Measurements from ENCODE around the gene DLX2. TPM values are rescaled to one million over a fixed set of nuclear protein-coding genes. Genes with fewer than 3 reads are reported as not detected.

Gene DLX2
- total RNA-seq, 2 donors from 2014 or later = 0.23 to 0.24 TPM

- H3K27ac Mint-ChIP-seq = peak overlapping the region; percentile 75
- peaks cover 68% of the 10 kb centered on the region for H3K4me1 Mint-ChIP-seq (ENCODE audit: low read depth)
- peak overlapping the region; percentile 85 to 90 for H3K4me3 Mint-ChIP-seq
- ATAC-seq (replicated peaks in 1 of 2) = peak; percentile 17 to 30
- peaks cover 3 to 4% of the 10 kb centered on the region in 2 donors for H3K36me3 Mint-ChIP-seq (ENCODE audit: insufficient read depth in 2 of 2)
- peaks cover 79% of the 10 kb centered on the region for H3K27me3 Mint-ChIP-seq (ENCODE audit: low read depth)
- peak; percentile 80 to 89 for DNase-seq
- H3K9me3 Mint-ChIP-seq = no peaks in the 10 kb centered on the region
Measured at GRCh38 chr2:172103471-172104272, 972 bp upstream of the DLX2 start.

DNA sequence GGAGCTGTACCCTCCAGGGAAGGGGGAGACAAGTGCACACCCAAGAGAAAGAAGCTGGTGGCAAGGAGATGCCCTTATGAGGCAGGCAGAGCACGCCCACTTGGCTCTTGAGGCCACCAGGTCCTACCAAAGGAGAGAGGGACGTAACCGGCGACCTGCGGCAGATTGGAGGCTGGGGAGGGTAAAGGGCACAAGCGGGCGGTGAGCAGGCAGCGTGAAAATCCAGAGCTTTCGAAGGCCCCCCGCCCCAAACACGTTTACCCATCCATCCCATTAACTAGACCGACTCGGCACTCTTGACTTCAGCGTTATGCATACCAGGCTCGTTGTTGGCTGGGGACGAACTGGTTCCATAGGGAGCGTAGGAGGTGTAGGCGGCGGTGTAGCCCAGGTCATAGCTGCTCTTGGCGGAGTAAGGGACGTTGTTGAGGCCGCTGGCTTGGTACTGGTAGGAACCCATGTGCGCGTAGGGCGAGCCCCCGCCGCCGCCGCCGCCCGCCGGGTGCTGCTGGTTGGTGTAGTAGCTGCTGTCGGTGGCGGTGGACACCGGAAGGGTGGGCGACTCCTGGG lies 794 bp downstream of the DLX2 start:
- H3K4me3 Mint-ChIP-seq = peak overlapping the region; percentile 85 to 90
- no peak for DNase-seq
- peaks cover 2 to 5% of the 10 kb centered on the region in 2 donors for H3K36me3 Mint-ChIP-seq (ENCODE audit: insufficient read depth in 2 of 2)
- peaks cover 69% of the 10 kb centered on the region for H3K4me1 Mint-ChIP-seq (ENCODE audit: low read depth)
- peaks cover 78% of the 10 kb centered on the region for H3K27me3 Mint-ChIP-seq (ENCODE audit: low read depth)
- peak; percentile 20 to 23 for ATAC-seq (replicated peaks in 1 of 2)
- no peaks in the 10 kb centered on the region for H3K9me3 Mint-ChIP-seq
- H3K27ac Mint-ChIP-seq = peak overlapping the region; percentile 17

GRCh38 chr2:172100935-172101820 lies 1.5 kb downstream of the DLX2 start:
- Mint-ChIP-seq H3K4me1 (ENCODE audit: low read depth) (peaks cover 76% of the 10 kb centered on the region), H3K4me3 (peak overlapping the region; percentile 85 to 90), H3K27ac (peak overlapping the region; percentile 17), H3K36me3 (ENCODE audit: insufficient read depth in 2 of 2) (peaks cover 2 to 5% of the 10 kb centered on the region in 2 donors), H3K27me3 (ENCODE audit: low read depth) (peaks cover 79% of the 10 kb centered on the region), H3K9me3 (no peaks in the 10 kb centered on the region)
- DNase-seq (no peak), ATAC-seq (replicated peaks in 1 of 2) (no peak)

- DNase-seq (no peak), ATAC-seq (replicated peaks in 1 of 2) (no peak)
- no peaks in the 10 kb centered on the region for H3K9me3 Mint-ChIP-seq
- peaks cover 79% of the 10 kb centered on the region for H3K27me3 Mint-ChIP-seq (ENCODE audit: low read depth)
- H3K27ac Mint-ChIP-seq = no peak overlapping the region
- H3K36me3 Mint-ChIP-seq (ENCODE audit: insufficient read depth in 2 of 2) = peaks cover 2 to 5% of the 10 kb centered on the region in 2 donors
- peaks cover 78% of the 10 kb centered on the region for H3K4me1 Mint-ChIP-seq (ENCODE audit: low read depth)
- H3K4me3 Mint-ChIP-seq = peak overlapping the region; percentile 64 to 85
Measured at GRCh38 chr2:172100080-172100934, 2.4 kb downstream of the DLX2 start.

DNA sequence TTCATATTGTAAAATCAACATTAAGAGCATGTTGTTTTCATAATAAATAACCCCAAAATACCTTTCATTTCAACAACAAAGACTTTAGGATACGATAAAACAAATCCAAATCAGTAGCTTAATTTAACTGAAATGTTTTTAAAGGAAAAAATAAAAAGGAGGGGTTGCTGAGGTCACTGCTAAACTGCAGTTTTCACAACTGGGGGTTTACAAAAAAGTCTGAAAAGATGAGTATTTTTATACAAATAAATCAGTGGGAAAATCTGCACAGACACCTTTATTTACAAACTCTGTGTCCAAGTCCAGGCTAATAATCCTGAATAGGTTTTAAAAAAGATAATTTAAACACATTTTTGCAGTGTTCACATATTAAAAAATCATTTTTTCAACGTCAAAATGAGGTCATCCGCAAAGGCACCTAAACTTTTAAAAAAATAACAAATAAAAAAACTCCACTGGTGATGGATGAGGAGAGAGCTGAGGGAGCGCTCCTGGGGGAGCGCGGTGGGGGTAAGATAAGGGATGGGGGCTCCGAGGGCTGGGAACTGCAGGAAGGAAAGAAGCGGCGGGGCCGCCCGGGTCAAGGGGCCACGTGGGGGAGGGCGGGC lies 3.1 kb downstream of the DLX2 start:
- no peak for DNase-seq
- peaks cover 2 to 5% of the 10 kb centered on the region in 2 donors for H3K36me3 Mint-ChIP-seq (ENCODE audit: insufficient read depth in 2 of 2)

GRCh38 chr2:172098650-172099471 lies 3.8 kb downstream of the DLX2 start:
- peak; percentile 33 to 38 for ATAC-seq (replicated peaks in 1 of 2)

More for the DNA sequence above, 3.1 kb downstream of the DLX2 start:
- H3K27ac Mint-ChIP-seq = no peak overlapping the region
- ATAC-seq (replicated peaks in 1 of 2) = no peak
- H3K9me3 Mint-ChIP-seq = no peaks in the 10 kb centered on the region
- peaks cover 77% of the 10 kb centered on the region for H3K27me3 Mint-ChIP-seq (ENCODE audit: low read depth)
- peak overlapping the region; percentile 48 to 65 for H3K4me3 Mint-ChIP-seq
- peaks cover 78% of the 10 kb centered on the region for H3K4me1 Mint-ChIP-seq (ENCODE audit: low read depth)

DNA sequence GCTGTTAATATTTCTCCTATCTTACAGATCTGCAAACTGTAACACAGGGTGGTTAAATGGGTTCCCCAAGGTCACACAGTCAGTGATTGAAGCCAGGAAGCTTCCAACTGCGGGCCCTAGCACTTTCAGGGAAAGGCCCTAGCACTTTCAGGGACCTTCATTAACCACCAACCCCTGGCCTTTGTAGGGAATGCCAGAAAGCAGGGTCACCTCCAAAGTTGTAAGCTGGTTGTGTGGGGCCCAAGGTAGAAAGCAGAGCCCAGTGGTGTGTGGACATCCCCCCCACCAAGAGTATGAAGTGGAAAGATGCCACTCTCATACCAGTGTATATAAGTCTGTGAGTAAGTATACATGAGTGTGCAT lies 4.4 kb downstream of the DLX2 start:
- peaks cover 75% of the 10 kb centered on the region for H3K4me1 Mint-ChIP-seq (ENCODE audit: low read depth)
- peaks cover 73% of the 10 kb centered on the region for H3K27me3 Mint-ChIP-seq (ENCODE audit: low read depth)
- H3K36me3 Mint-ChIP-seq (ENCODE audit: insufficient read depth in 2 of 2) = peaks cover 0 to 5% of the 10 kb centered on the region in 2 donors
- ATAC-seq (replicated peaks in 1 of 2) (peak in 1 of 2 donors; percentile 2), DNase-seq (no peak)
- H3K9me3 Mint-ChIP-seq = no peaks in the 10 kb centered on the region
- H3K4me3 Mint-ChIP-seq = peak overlapping the region; percentile 59 to 61
- peak overlapping the region; percentile 3 for H3K27ac Mint-ChIP-seq

More at GRCh38 chr2:172098650-172099471, 3.8 kb downstream of the DLX2 start:
- peak; percentile 73 to 76 for DNase-seq
- Mint-ChIP-seq H3K27me3 (ENCODE audit: low read depth) (peaks cover 73% of the 10 kb centered on the region), H3K27ac (peak overlapping the region; percentile 3), H3K36me3 (ENCODE audit: insufficient read depth in 2 of 2) (peaks cover 2 to 5% of the 10 kb centered on the region in 2 donors), H3K9me3 (no peaks in the 10 kb centered on the region), H3K4me1 (ENCODE audit: low read depth) (peaks cover 75% of the 10 kb centered on the region), H3K4me3 (peak overlapping the region; percentile 59 to 61)

- H3K36me3 Mint-ChIP-seq (ENCODE audit: insufficient read depth in 2 of 2) = peaks cover 0 to 5% of the 10 kb centered on the region in 2 donors
- ATAC-seq (replicated peaks in 1 of 2) (no peak), DNase-seq (no peak)
- no peak overlapping the region for H3K27ac Mint-ChIP-seq
- peak overlapping the region; percentile 85 to 87 for H3K4me3 Mint-ChIP-seq
- H3K27me3 Mint-ChIP-seq (ENCODE audit: low read depth) = peaks cover 75% of the 10 kb centered on the region
- H3K4me1 Mint-ChIP-seq (ENCODE audit: low read depth) = peaks cover 72% of the 10 kb centered on the region
- H3K9me3 Mint-ChIP-seq = no peaks in the 10 kb centered on the region
Measured at GRCh38 chr2:172097557-172098131, 5.1 kb downstream of the DLX2 start.

DNA sequence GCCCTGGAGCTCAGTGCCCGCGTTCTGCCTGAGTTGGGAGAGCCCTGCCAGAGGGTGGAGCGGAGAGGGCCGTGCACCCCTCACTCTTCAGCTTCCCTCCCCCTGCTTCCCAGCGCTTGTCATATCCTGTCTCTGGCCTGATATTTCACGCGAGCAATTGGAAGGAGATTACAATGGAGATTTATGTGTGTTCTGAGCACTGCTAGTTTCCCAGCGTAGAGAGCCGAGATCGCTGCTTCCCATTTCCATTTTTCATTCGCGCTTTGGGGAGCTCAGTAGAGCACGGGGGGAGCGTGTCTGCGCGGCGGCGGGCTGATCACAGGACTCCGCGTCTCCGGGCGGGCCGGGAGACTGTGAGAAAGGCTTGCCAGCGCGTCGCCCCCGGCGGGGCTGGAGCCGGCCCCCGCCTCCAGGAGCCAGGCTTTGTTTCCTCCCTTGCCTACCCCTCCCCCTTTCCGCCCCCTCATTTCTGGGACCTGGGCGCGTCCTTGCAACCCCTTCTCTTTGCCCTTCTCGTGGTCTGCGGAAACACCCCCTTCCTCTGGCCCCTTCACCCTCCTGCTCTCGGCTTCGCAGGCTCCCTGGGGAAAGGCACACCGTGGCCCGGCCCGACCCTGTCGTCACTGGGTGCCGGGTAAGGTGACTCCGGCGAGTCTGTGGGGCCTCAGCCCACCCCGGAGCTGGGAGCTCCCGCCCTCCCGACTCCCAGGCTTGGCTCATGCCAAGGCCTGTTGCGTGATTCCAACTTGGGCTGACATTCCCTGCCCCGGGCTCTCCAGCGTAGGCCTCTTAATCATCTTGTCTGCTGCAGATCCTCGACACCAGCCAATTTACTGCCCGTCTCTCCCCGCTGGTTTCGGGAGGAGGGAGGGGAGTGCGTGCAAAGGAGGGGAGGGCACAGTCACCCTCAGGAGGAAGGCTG lies 5.8 kb downstream of the DLX2 start:
- DNase-seq = no peak
- H3K27ac Mint-ChIP-seq = no peak overlapping the region
- H3K9me3 Mint-ChIP-seq = no peaks in the 10 kb centered on the region
- H3K36me3 Mint-ChIP-seq (ENCODE audit: insufficient read depth in 2 of 2) = peaks cover 0 to 4% of the 10 kb centered on the region in 2 donors
- ATAC-seq (replicated peaks in 1 of 2) = no peak
- H3K4me1 Mint-ChIP-seq (ENCODE audit: low read depth) = peaks cover 67% of the 10 kb centered on the region
- peaks cover 78% of the 10 kb centered on the region for H3K27me3 Mint-ChIP-seq (ENCODE audit: low read depth)
- peak overlapping the region; percentile 85 to 87 for H3K4me3 Mint-ChIP-seq

DNA sequence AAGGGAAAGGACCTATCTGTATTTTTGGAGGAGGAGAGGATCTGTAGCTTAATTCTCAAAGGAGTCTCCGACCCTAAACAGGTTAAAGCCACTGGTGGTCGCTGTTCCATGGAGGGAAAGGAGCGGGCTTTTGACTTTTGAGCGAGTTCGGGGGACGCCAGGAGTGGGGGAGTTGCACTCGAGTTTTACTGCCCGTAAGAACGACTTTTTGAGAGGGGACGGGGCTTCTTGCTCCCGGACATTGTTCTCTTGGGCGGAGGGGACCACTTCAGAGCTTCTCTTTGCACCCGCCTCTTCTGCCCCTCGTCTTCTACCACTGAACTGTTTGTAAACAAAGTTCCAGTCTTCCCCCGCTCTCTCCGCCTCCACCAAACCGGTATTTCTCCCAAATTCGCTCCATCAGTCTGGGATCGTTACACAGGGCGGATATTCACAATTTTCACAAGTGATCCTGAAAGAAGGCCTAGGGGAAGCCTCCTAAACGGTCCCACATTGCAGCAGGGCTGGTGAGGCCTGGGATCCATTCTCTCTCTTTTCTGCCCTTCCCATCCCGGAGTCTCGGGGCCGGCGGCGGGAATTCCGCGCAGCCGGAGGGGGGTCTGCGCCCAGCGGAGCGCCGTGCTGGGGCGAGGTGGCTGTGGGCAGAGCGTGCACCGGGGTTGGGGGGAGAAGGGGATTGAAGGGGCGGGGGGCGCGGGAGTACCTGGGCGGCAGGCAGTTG lies 6.6 kb downstream of the DLX2 start:
- DNase-seq = no peak
- Mint-ChIP-seq H3K9me3 (no peaks in the 10 kb centered on the region), H3K27ac (peak overlapping the region; percentile 21), H3K4me3 (peak overlapping the region; percentile 85 to 87), H3K36me3 (ENCODE audit: insufficient read depth in 2 of 2) (peaks cover 0 to 3% of the 10 kb centered on the region in 2 donors), H3K27me3 (ENCODE audit: low read depth) (peaks cover 76% of the 10 kb centered on the region), H3K4me1 (ENCODE audit: low read depth) (peaks cover 61% of the 10 kb centered on the region)
- ATAC-seq (replicated peaks in 1 of 2) = no peak

All from activated T-cell treated with anti-CD3 and anti-CD28 coated beads, Interleukin-2, amount 50 U/mL, for 72 hours (primary cell).